ENCODE measurements around the gene HINT2. TPM values are rescaled to one million over a fixed set of nuclear protein-coding genes. Genes with fewer than 3 reads are reported as not detected.
A peak's percentile ranks its signal among the peaks of the same experiment; 100 is the strongest.

HINT2 gene
- total RNA-seq, 1 donor from 2014 or later, result 27.9 TPM

GRCh38 chr9:35822926-35823325 is 8.1 kb upstream of the HINT2 start:
- H3K27ac Mint-ChIP-seq, result no peak overlapping the region
- CTCF ChIA-PET, result interaction anchor here (1.0 to 1.3 kb wide), 2 partner anchors 33 to 59 kb away, joined by 4 to 7 read pairs; no protein-coding TSS in a partner anchor
- POLR2A ChIA-PET, result interaction anchor here (0.9 kb wide), 1 partner anchor 8 kb away, joined by 3 read pairs; the partner anchor contains the start of gene HINT2

GRCh38 chr9:35820076-35820475 is 5.2 kb upstream of the HINT2 start:
- TF ChIP-seq CTCF (IDR thresholded peaks at IDR 0.05), result no peak
- no peak for DNase-seq
- Mint-ChIP-seq H3K4me3 (no peak overlapping the region), H3K4me1 (peaks cover 6% of the 10 kb centered on the region), H3K27ac (no peak overlapping the region), H3K9me3 (no peaks in the 10 kb centered on the region), H3K27me3 (no peaks in the 10 kb centered on the region), H3K36me3 (ENCODE audit: low read depth) (peaks cover 5% of the 10 kb centered on the region)
- intact Hi-C loops (cut with micrococcal nuclease), result no loop called here
- no peak for ATAC-seq (ENCODE audit: low read depth)
- ChIA-PET CTCF (no interaction called here), POLR2A (no interaction called here)

More at GRCh38 chr9:35822926-35823325, 8.1 kb upstream of the HINT2 start:
- intact Hi-C loops (cut with micrococcal nuclease), result no loop called here
- Mint-ChIP-seq H3K4me3 (no peak overlapping the region), H3K27me3 (no peaks in the 10 kb centered on the region), H3K9me3 (no peaks in the 10 kb centered on the region), H3K36me3 (ENCODE audit: low read depth) (no peaks in the 10 kb centered on the region), H3K4me1 (peaks cover 6% of the 10 kb centered on the region)
- no peak for TF ChIP-seq CTCF (IDR thresholded peaks at IDR 0.05)
- DNase-seq (no peak), ATAC-seq (ENCODE audit: low read depth) (no peak)

GRCh38 chr9:35818341-35818740 is 3.5 kb upstream of the HINT2 start:
- CTCF ChIA-PET, result no interaction called here
- ATAC-seq (ENCODE audit: low read depth), result no peak
- intact Hi-C loops (cut with micrococcal nuclease), result loop anchor here (5.0 to 10.0 kb wide), 3 partner anchors 949 to 2004 kb away; partner anchors contain the start of genes RPP25L and UBE2R2
- H3K4me1 Mint-ChIP-seq, result peaks cover 16% of the 10 kb centered on the region
- no peak for TF ChIP-seq CTCF (IDR thresholded peaks at IDR 0.05)
- H3K4me3 Mint-ChIP-seq, result no peak overlapping the region
- H3K9me3 Mint-ChIP-seq, result no peaks in the 10 kb centered on the region
- POLR2A ChIA-PET, result no interaction called here
- H3K36me3 Mint-ChIP-seq (ENCODE audit: low read depth), result peaks cover 9% of the 10 kb centered on the region
- H3K27me3 Mint-ChIP-seq, result no peaks in the 10 kb centered on the region
- no peak overlapping the region for H3K27ac Mint-ChIP-seq
- DNase-seq, result no peak

GRCh38 chr9:35816708-35817107 is 1.9 kb upstream of the HINT2 start:
- TF ChIP-seq CTCF (IDR thresholded peaks at IDR 0.05), result no peak
- H3K27ac Mint-ChIP-seq, result no peak overlapping the region
- intact Hi-C loops (cut with micrococcal nuclease), result loop anchor here (5.0 to 10.0 kb wide), 3 partner anchors 951 to 2002 kb away; partner anchors contain the start of genes RPP25L and UBE2R2
- no peaks in the 10 kb centered on the region for H3K27me3 Mint-ChIP-seq
- no peaks in the 10 kb centered on the region for H3K9me3 Mint-ChIP-seq
- H3K4me1 Mint-ChIP-seq, result peaks cover 30% of the 10 kb centered on the region
- CTCF ChIA-PET, result no interaction called here
- peaks cover 9% of the 10 kb centered on the region for H3K36me3 Mint-ChIP-seq (ENCODE audit: low read depth)
- POLR2A ChIA-PET, result no interaction called here
- DNase-seq (no peak), ATAC-seq (ENCODE audit: low read depth) (no peak)
- no peak overlapping the region for H3K4me3 Mint-ChIP-seq

GRCh38 chr9:35814106-35814840 is 569 bp downstream of the HINT2 start:
- ATAC-seq (ENCODE audit: low read depth) (peak; percentile 8), DNase-seq (no peak)
- Mint-ChIP-seq H3K27me3 (no peaks in the 10 kb centered on the region), H3K27ac (peak overlapping the region; percentile 99), H3K36me3 (ENCODE audit: low read depth) (peaks cover 9% of the 10 kb centered on the region), H3K4me3 (peak overlapping the region; percentile 98), H3K4me1 (peaks cover 36% of the 10 kb centered on the region), H3K9me3 (no peaks in the 10 kb centered on the region)
- intact Hi-C loops (cut with micrococcal nuclease), result loop anchor here (10.0 kb wide), 2 partner anchors 1199 to 1999 kb away; partner anchors contain the start of genes RPP25L and UBE2R2
- no peak for TF ChIP-seq CTCF (IDR thresholded peaks at IDR 0.05)
- ChIA-PET POLR2A (interaction anchor here (0.6 to 1.9 kb wide), 18 partner anchors 8 to 1766 kb away, joined by 3 to 18 read pairs (median 4); partner anchors contain the start of genes CCDC107, CREB3, FAM221B and FANCG), CTCF (interaction anchor here (0.9 to 4.1 kb wide), 6 partner anchors 10 to 68 kb away, joined by 3 to 31 read pairs (median 6); no protein-coding TSS in a partner anchor)

All from activated B cell treated with CpG ODN at 0.5 μM for 24 hours (primary cell).